Ishikawa (cell line): ENCODE measurements around the gene MRTFA.

ENCODE experiments used
- CEBPB ChIP-seq: IDR thresholded peaks from 2 replicates; pipeline ENCODE4 v1.6.1; 2012
- CREB1 ChIP-seq: IDR thresholded peaks from 2 replicates; pipeline ENCODE4 v1.6.1; 2012; ENCODE audit warnings: low read depth
- EGR1 ChIP-seq: IDR thresholded peaks from 2 replicates; pipeline ENCODE4 v1.6.1; 2012
- EP300 ChIP-seq: IDR thresholded peaks from 2 replicates; pipeline ENCODE4 v1.6.1; 2012; ENCODE audit warnings: borderline replicate concordance
- FOXM1 ChIP-seq: IDR thresholded peaks from 2 replicates; pipeline ENCODE4 v1.6.1; 2012; ENCODE audit warnings: low read depth, borderline replicate concordance
- MAX ChIP-seq: IDR thresholded peaks from 2 replicates; pipeline ENCODE4 v1.6.1; 2012
- NFIC ChIP-seq: IDR thresholded peaks from 2 replicates; pipeline ENCODE4 v1.6.1; 2012
- RAD21 ChIP-seq: IDR thresholded peaks from 2 replicates; pipeline ENCODE4 v1.6.1; 2012; ENCODE audit warnings: low read depth
- REST ChIP-seq: IDR thresholded peaks from 2 replicates; pipeline ENCODE4 v1.6.1; 2012; ENCODE audit warnings: low read depth, mild to moderate bottlenecking
- TAF1 ChIP-seq: IDR thresholded peaks from 2 replicates; pipeline ENCODE4 v1.6.1; 2012; ENCODE audit warnings: low read depth, mild to moderate bottlenecking
- TCF12 ChIP-seq: IDR thresholded peaks from 2 replicates; pipeline ENCODE4 v1.6.1; 2012; ENCODE audit warnings: low read depth
- TEAD4 ChIP-seq: IDR thresholded peaks from 2 replicates; pipeline ENCODE4 v1.6.1; 2012
- USF1 ChIP-seq: IDR thresholded peaks from 2 replicates; pipeline ENCODE4 v1.6.1; 2012
- YY1 ChIP-seq: IDR thresholded peaks from 2 replicates; pipeline ENCODE4 v1.6.1; 2012; ENCODE audit warnings: low read depth
- ZBTB7A ChIP-seq: IDR thresholded peaks from 2 replicates; pipeline ENCODE4 v1.6.1; 2012; ENCODE audit warnings: low read depth

MRTFA gene

GRCh38 chr22:40484906-40485669, 151.4 kb downstream of the MRTFA start:
- no peak for TF ChIP-seq TCF12
- TF ChIP-seq CEBPB: 0 out of 2 replicates have a peak, but pooled peaks have one; percentile 16
- TF ChIP-seq TAF1: no peak
- TF ChIP-seq EGR1: no peak

GRCh38 chr22:40482886-40483285, 153.6 kb downstream of the MRTFA start:
- no peak for TF ChIP-seq YY1
- TF ChIP-seq TEAD4: no peak
- no peak for TF ChIP-seq FOXM1
- TF ChIP-seq REST: no peak
- no peak for TF ChIP-seq TAF1
- no peak for TF ChIP-seq USF1
- TF ChIP-seq MAX: no peak
- TF ChIP-seq EGR1: no peak

GRCh38 chr22:40482391-40482790, 154.1 kb downstream of the MRTFA start:
- TF ChIP-seq TCF12: no peak
- no peak for TF ChIP-seq REST
- TF ChIP-seq CEBPB: no peak
- TF ChIP-seq EP300: no peak
- no peak for TF ChIP-seq ZBTB7A
- TF ChIP-seq CREB1: no peak
- TF ChIP-seq TEAD4: no peak
- no peak for TF ChIP-seq NFIC
- no peak for TF ChIP-seq EGR1

GRCh38 chr22:40480996-40481395, 155.5 kb downstream of the MRTFA start:
- no peak for TF ChIP-seq NFIC
- no peak for TF ChIP-seq ZBTB7A
- no peak for TF ChIP-seq YY1
- TF ChIP-seq CREB1: no peak
- no peak for TF ChIP-seq FOXM1
- TF ChIP-seq TEAD4: no peak
- no peak for TF ChIP-seq RAD21
- TF ChIP-seq REST: no peak
- no peak for TF ChIP-seq MAX
- TF ChIP-seq EP300: no peak
- TF ChIP-seq TCF12: no peak
- TF ChIP-seq TAF1: no peak
- TF ChIP-seq EGR1: no peak
- TF ChIP-seq USF1: no peak
- TF ChIP-seq CEBPB: no peak

- TF ChIP-seq ZBTB7A (no peak), CEBPB (no peak), FOXM1 (no peak), REST (no peak), NFIC (no peak), TEAD4 (no peak), RAD21 (no peak), EGR1 (no peak), YY1 (no peak), USF1 (no peak), TAF1 (no peak), CREB1 (no peak), TCF12 (no peak), EP300 (no peak), MAX (no peak)
Observed at GRCh38 chr22:40479887-40480538, 156.5 kb downstream of the MRTFA start.
